Middle frontal gyrus (tissue), 1 donor: ENCODE results near the gene DPP10.

Source experiments
- DNase-seq: peaks from one replicate; pipeline ENCODE4 v3.0.0-alpha.2; 2015; ENCODE audit warnings: low spot score; ENCODE audit errors: extremely low spot score

Gene DPP10

DNA sequence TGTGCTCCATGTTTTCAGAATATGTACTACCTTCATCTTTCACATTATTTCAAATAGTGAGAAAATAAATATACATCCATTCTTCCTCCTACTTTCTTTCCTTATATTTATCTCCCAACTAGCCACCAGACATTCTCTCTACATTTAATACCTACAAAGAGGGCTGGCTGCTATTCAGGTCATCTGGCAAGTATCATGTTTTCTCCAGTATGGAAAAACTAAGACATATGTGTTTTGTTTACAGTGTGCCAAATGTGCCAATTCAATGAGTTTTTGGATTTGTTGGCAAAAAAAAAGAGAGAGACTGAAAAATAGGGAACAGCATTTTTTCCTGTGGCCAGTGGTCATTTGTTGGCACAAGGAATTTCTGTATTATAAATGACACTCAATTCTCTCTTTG lies 1207.3 kb downstream of the DPP10 start:
- DNase-seq = no peak

DNA sequence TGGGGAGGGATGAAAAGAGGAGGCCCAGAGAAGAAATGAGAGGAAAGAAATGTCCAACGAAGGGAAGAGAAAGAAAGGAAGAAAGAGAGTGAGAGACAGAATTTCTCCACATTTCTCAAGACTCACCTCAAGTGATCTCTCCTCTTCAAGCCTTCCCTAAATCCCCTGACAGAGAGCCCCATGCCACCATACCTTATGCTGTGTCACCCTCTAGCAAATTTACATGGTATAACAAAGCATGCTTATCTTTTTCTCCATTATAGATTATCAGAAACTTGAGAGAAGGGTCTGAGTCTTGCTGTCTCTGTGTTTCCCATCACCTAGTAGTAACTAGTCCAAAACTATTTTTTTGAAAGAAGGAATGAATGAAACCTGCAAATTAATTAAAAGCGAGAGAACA lies 1208.4 kb downstream of the DPP10 start:
- no peak for DNase-seq

DNA sequence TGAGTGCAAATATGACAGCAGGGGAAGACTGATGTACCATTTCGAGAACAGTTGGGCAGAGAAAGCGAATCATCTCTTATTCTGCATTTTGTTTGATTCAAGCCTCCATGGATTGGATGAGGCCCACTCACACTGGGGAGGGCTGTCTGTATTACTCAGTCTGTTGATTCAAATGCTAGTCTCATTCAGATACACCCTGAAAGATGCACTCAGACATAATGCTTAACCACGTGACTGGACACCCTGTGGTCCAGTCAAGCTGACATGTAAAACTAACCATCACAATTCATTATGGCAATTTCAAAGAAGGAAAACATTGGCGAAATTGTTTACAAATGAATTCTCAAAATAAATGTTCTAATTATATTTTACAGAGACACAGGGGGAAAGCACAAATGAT lies 1210.2 kb downstream of the DPP10 start:
- DNase-seq = no peak

DNA sequence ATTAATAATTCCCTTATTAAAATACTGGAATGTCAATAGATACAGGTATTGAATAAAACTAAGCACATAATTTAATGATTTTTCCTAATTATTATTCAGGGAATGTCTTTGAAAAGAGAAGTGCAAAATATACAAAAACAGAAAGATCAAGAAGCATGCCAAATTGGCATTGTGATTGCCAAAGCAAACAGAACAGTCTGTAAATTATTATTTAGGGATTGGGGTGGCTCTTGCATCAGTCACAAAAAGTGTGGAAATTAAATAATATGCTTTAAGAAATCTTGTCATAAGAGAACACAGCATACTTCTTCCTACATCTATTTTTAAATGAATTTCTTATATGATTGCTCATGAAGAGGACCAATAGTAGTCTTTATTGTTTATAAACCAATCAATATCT lies 1211.9 kb downstream of the DPP10 start:
- no peak for DNase-seq

DNA sequence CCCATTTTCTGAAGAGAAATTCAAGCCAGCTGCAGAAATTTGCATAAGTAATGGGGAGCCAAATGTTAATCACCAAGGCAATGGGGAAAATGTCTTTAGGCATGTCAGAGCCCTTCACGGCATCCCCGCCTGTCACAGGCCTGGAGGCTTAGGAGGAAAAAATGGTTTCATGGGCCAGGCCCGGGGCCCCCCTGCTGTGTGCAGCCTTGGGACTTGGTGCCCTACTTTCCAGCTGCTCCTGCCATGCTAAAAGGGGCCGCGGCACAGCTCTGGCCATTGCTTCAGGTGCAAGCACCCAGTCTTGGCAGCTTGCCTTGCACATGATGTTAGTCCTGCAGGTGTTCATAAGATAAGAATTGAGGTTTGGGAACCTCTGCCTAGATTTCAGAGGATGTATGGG lies 1235.7 kb downstream of the DPP10 start:
- no peak for DNase-seq

DNA sequence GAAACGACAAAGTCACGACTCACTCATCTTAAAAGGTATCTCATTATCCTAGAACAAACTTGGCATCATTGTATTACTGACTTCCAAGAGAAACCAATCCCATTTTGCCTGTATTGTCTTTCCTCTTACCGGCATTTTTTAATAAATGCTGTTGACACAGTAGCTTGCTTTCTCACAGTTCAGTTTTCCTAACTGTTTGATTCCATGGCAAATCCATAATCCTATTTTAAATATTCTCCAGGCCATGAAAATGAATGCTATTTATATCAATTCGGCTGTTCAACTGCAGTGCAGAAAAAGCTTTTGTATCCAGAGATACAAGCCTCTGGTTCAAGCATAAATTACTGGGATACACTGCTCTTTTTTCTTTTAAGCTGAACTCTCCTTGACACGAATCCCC lies 1241.9 kb downstream of the DPP10 start:
- DNase-seq = no peak

DNA sequence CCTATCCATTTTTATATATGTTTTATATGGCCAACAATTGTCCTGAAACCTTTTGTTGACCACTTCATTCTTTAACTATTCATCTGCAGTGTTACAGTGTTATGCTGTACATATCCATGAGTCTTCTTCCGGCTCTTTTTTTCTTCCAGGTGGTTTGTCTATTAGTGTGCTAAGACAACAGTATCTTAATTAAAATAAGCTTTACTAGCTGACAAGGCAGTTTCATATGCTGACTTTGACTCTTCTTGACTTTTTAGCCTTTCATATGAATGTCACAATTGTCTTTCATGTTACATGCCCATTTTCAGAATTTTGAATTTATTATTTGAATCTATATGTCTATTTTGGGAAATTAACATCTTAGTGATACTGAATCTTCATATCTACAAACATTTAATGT lies 1249.0 kb downstream of the DPP10 start:
- DNase-seq = no peak

DNA sequence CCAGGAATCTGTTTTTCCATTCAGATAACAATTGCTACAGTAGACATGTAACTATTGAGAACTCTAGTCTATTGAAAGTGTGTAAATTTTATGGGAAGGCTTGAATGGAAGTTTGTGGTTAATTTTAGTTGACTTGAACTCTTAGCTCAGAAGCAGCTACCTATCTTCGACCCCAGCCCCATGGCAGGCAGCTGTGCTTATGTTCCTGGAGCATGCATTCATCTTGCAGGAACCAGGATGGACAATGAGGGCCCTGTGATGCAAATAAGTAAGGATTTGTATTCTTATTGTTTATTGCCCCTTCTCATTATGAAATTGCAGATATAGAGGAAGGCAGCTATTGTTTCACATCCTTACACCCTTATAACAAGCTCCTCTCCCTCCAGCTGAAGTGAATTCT lies 1252.2 kb downstream of the DPP10 start:
- DNase-seq = no peak

DNA sequence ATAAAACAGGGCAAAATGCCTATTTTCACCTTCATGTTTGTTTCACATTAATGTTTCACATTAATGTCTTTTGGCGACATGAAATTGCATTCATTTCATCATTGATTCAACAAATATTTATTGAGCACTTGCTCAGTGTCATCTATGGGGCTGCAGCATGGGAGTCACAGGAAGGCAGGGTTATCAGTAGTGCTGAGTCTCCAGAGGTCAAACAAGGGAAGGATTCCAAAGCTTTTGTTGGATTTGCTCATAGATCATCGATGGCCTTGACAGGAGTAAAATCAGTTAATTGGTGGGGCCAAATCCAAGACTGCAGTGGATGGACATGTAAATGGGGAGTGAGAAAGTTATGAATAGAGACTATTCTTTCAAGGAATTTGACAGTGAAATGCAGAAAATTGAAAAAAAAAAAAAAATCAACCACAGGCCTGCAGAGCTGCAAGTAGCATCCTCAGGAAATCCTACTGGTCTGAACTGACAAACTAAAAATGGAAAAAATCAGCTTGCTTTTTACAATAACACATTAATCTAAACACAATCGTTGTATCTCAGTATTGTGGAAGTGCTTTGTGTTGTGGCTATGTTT lies 1290.8 kb downstream of the DPP10 start:
- DNase-seq = no peak

DNA sequence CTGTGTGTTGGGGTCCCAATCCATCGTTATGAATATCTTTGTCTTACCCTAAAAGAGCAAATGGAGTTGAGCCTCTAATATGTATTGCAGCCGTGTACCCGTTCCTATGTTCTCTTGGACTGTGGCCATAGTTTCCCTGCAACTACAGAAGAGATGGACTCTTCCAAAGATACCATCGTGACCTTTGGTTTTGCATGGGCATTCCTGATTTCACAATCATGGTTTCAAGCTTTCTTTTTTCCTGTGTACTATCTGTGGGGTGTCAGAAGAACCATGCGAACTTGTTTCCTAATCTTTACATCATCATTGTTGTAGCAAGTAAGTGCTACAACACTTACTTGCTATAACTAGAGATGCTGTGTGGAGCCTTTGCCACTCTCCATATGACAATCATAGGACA lies 1295.7 kb downstream of the DPP10 start:
- DNase-seq = no peak

DNA sequence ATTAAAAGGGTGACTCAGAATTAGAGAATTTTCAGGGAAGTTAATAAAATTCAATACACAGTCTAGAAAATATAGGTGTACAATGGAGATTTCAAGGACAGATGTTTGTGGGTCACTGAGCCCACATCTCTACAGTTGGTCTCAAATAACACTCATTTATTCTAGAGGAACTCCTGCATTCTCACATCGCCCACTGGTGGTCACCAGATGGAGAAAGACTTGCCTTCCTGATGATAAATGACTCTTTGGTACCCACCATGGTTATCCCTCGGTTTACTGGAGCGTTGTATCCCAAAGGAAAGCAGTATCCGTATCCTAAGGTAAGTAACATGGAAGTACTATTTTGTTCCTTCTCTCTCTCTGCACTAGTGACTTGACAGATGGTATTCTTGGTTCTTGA lies 1297.1 kb downstream of the DPP10 start:
- DNase-seq = no peak

DNA sequence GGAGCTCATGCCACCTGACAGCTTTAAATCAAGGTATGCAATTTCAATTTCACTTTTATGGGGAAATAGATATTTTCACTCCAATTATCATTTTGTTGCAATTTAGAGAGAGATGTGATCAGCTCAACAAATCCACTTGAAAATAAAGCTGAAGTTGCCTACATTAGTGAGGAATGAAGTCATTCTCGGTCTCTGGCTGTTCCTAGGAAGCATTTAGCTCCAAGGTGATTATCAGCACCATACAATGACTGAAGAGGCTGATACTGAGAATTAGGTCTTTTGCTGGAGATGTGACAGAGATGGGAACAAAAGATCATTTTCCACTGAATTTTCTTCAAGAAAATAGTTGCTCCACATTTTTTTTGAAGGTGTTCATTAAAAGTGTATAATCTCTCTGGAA lies 1303.7 kb downstream of the DPP10 start:
- no peak for DNase-seq

DNA sequence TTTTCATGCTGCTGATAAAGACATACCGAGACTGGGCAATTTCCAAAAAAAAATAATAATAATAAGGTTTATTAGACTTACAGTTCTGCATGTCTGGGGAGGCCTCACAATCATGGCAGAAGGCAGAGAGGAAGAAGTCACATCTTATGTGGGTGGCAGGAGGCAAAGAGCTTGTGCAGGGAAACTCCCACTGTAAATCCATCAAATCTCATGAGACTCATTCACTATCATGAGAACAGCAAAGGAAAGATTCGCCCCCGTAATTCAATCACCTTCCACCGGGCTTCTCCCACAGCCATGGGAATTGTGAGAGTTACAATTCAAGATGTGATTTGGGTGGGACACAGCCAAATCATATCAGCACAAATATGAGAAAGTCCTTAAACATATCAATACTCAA lies 1314.8 kb downstream of the DPP10 start:
- no peak for DNase-seq

DNA sequence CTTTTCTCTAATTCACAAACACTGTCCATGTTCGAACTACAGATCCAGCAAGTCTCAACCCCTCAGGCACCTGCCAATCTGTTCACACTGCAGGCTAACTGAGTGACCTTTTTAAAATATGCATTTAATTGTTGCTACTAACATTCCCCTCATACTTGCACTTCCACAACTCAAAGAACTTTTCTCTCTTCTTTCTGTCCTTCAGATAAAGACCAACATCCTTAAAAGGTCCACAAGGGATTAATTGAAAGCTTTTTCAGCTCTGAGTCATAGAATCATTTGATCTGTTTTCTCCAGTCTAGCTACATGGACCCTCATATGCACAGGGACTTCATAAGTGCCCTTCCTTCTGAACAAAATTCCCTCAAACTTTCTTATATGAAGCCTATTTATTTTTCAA lies 1321.2 kb downstream of the DPP10 start:
- DNase-seq = no peak

DNA sequence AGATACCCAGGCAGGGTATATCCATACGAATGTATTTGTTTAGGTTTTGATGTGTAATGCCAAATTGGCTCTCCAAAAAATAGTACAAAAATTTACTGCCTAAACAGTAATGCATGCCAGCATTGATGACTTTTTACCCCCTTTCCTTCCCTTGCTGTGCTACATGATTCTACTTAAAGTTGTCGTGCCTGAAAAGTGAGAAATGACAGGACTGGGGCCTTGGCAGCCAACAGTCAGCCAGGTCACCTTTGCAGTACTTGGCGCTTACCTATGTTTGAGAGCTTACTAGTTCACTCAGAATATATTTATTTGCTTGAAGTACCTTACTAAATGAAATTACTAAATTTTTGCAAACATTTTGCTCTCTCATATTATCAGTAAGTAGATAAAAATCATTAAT lies 1329.1 kb downstream of the DPP10 start:
- no peak for DNase-seq

DNA sequence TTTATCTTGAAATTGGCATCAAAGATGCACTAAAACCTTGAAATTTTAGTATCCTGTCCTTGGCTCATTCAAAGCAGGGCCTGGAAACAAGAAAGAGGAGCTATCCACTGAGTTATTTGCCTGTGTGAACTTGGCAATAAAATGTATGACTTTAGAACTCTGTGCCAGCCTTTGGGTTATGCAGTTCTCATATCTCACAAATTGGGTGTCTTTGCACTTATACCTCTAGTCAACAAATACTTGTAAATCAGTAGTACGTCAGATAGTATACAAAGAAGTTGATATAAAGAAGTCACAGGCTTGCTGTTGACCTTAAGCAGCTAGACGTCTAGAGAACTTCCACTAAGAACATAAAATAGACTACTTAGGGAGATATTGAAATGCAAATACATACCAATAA lies 1331.9 kb downstream of the DPP10 start:
- DNase-seq = no peak

DNA sequence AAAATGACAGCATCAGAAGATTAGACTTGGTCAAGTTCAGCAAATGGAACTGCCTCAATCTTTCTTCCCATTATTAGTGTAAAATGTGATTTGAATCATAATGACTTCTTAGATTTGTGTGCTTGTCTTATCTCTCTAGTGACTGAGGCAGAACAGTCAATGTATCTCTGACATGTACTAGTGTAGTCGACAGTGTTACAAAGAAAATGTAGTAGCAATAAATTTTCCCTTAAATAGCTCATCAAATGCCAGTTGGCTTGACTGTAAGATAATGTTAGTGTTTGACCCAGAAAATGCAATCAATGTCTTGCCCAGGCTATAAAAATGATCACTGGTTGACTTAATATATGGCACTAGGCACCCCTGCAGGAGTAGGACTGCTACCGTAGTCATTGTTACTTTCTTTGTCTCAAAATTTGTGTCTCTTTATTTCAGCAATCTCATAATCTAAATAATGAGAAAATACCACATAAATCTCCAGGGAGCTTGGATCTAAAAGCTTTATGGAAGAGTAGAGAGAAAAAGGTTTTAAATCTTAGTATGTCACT lies 1336.7 kb downstream of the DPP10 start:
- no peak for DNase-seq

DNA sequence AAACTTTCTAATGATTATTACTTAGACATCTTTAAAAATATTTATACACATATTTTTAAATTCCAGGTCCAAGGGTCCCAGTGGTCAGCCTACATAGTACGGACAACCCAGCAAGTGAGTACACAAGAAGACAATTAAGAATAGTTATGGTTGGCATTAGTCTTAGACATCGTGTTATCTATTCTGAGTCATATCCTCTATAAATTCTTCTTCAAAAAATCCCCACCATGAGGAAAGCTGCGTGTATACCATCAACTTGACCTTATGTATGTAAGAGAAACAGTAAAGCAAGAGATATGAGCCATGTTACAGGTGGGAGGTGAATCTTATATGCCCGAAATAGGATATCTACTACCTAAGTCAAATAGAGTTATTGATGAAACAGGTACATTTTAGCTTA lies 1339.8 kb downstream of the DPP10 start:
- no peak for DNase-seq

DNA sequence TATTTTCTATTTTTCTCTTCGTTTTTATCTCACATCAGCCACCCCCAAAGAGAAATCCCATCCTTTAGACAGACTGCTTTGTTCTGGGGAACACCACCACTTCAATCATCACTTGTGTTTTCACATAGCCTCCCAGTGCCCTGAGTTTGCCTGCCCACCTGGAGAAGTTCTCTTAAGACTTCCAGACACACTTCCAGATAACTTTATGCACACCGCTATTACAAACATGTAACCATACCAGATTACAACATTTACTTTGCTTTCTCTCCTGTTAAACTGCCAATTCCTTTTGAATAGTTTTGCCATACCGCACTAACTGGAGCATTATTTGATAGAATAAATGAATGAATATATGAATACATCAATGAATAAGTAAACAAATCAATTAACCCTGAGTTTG lies 1353.6 kb downstream of the DPP10 start:
- no peak for DNase-seq

DNA sequence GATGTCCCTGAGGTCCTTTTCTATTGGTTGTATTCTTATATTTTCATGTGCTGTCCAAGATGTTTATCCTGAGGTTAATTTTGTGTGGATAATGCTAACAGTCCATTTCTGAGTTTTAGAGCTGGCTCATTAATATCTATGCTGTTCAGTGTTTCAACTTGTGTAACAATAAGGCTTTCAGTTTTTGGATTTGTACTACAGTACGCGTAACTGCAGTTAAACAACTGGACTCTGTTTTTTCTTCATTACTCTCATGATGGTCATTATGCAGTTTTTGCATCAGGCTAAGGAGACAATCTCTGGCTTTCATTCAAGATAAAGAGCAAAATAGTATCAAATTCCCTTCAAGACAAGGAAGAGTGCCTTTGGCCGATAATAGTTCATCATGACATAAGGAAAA lies 1364.8 kb downstream of the DPP10 start:
- no peak for DNase-seq

DNA sequence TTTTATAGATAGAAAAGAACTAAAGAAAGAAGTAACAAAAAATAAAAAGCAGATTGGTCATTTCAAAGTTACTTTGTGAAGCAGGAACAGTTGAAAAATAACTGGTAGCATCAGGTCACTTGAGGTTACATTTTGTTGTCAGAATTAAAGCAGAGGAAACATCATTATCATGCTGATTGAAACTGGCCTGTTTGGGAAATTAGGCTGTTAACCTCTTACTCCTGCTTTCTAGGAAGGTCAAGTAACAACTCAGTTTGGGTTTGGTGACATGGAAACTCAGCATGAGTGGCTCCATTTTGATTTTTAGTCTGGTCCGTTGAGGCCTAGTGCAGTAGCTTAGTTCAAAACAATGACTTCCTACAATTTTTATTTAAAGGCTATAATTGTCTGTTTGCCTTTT lies 1383.5 kb downstream of the DPP10 start:
- no peak for DNase-seq

DNA sequence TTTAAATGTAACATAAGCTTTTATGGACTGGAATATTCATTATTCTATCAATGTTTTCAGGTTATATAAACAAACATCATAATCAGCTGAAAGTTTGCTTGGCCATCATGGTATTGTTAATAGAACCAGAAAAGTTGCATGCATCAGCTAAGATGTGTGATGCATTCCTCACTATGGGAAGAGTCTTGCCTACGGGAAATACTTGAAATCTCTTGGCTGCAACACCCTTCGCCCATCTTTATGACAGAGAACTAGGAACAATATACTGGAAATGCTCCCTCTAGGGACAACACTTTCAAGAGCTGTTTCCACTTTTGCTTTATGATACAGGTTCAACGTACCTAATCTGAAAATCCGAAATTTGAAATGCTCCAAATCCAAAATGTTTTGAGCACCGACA lies 1390.8 kb downstream of the DPP10 start:
- DNase-seq = no peak

DNA sequence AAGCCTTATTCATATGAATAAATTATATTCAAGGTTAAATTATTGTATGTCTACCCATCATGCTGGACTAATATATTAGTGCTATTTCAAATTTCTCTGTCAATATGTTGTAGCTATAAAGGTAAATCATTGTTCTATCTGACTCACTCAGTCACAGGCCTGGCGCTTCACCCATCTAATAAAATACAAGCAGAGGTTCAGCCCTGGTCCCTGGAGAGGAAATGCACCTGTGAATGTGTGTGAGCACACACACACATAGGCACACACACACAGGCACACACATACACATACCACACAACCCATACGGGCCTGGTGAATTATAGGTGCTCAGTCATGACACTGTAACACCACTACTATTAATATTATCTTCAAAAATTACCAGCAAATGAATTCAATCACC lies 1396.1 kb downstream of the DPP10 start:
- no peak for DNase-seq

DNA sequence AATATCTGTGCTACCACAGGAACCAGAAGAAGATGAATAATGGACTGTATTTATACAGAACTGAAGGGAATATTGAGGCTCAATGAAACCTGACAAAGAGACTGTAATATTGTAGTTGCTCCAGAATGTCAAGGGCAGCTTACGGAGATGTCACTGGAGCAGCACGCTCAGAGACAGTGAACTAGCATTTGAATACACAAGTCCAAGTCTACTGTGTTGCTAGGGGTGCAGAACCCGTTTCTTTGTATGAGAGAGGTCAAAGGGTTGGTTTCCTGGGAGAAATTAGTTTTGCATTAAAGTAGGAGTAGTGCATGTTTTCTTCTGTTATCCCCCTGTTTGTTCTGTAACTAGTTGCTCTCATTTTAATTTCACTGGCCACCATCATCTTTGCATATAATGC lies 1399.9 kb downstream of the DPP10 start:
- no peak for DNase-seq
